Keratinocyte (primary cell): ENCODE results near the gene GPC5. TPM values are rescaled to one million over a fixed set of nuclear protein-coding genes. Genes with fewer than 3 reads are reported as not detected.

Experiments used
- DNase-seq: peaks from one replicate; pipeline ENCODE4 v3.0.0-alpha.2; 2011; ENCODE audit warnings: low read depth, missing footprints, low spot score
- FAIRE-seq: peaks from 2 replicates; lab custom pipeline; 2011; peaks lifted over from hg19 to GRCh38; lab: Jason Lieb, UNC
- H2AFZ ChIP-seq: 2 replicates; pipeline ENCODE4 v1.6.0; 2012; ENCODE audit warnings: low read length, control low read depth, inconsistent platforms; ENCODE audit not compliant: control insufficient read depth
- H3K27ac ChIP-seq: 2 replicates; pipeline ENCODE4 v1.5.1; 2011; ENCODE audit warnings: low read length; ENCODE audit not compliant: control insufficient read depth, insufficient read depth
- H3K27me3 ChIP-seq: 3 replicates; pipeline ENCODE4 v1.6.0; 2011; ENCODE audit warnings: low read length; ENCODE audit not compliant: control insufficient read depth, insufficient read depth; ENCODE audit errors: extremely low read depth
- H3K36me3 ChIP-seq, 2 experiments: 2 replicates in 1 of 2; 3 replicates in 1 of 2; pipeline ENCODE4 v1.5.1; 2011; ENCODE audit warnings: low read length in 2 of 2, mild to moderate bottlenecking in 1 of 2; ENCODE audit not compliant: control insufficient read depth in 2 of 2, insufficient read depth in 2 of 2; ENCODE audit errors: extremely low read depth in 1 of 2
- H3K4me1 ChIP-seq: 3 replicates; pipeline ENCODE4 v1.5.1; 2011; ENCODE audit warnings: low read length; ENCODE audit not compliant: control insufficient read depth, insufficient read depth; ENCODE audit errors: extremely low read depth
- H3K4me2 ChIP-seq: 3 replicates; pipeline ENCODE4 v1.6.0; 2011; ENCODE audit warnings: low read depth, low read length; ENCODE audit not compliant: control insufficient read depth, insufficient read depth; ENCODE audit errors: extremely low read depth
- H3K4me3 ChIP-seq, 3 experiments: fragments of 200-600 bp in 1 of 3; sonication (generic) in 1 of 3; 2 replicates in 2 of 3; 3 replicates in 1 of 3; pipeline ENCODE4 v1.5.1; 2011 to 2016; ENCODE audit warnings: low read length in 3 of 3, mild to moderate bottlenecking in 3 of 3, control low read depth in 2 of 3, inconsistent platforms in 1 of 3, low read depth in 1 of 3, mixed read lengths in 1 of 3, mixed run types in 1 of 3, moderate library complexity in 1 of 3; ENCODE audit not compliant: control insufficient read depth in 2 of 3, insufficient read depth in 2 of 3; ENCODE audit errors: extremely low read depth in 1 of 3
- H3K79me2 ChIP-seq: 2 replicates; pipeline ENCODE4 v1.6.0; 2012; ENCODE audit warnings: low read length; ENCODE audit not compliant: control insufficient read depth, insufficient read depth
- H3K9ac ChIP-seq: 3 replicates; pipeline ENCODE4 v1.6.0; 2011; ENCODE audit warnings: low read length; ENCODE audit not compliant: control insufficient read depth, insufficient read depth; ENCODE audit errors: extremely low read depth
- H3K9me1 ChIP-seq: 3 replicates; pipeline ENCODE4 v1.6.0; 2011; ENCODE audit warnings: low read length; ENCODE audit not compliant: control insufficient read depth, insufficient read depth; ENCODE audit errors: extremely low read depth
- H3K9me3 ChIP-seq: 2 replicates; pipeline ENCODE4 v1.5.1; 2012; ENCODE audit warnings: low read depth, low read length; ENCODE audit not compliant: control insufficient read depth
- H4K20me1 ChIP-seq: 3 replicates; pipeline ENCODE4 v1.6.0; 2011; ENCODE audit warnings: low read length; ENCODE audit not compliant: control insufficient read depth, insufficient read depth; ENCODE audit errors: extremely low read depth
- CTCF ChIP-seq, 3 experiments: IDR thresholded peaks in 1 of 3; conservative IDR thresholded peaks in 1 of 3; optimal IDR thresholded peaks in 1 of 3; 2 replicates in 2 of 3; 3 replicates in 1 of 3; pipeline versions ENCODE3 to v1.5.1; 2011; ENCODE audit warnings: low read length in 3 of 3, mild to moderate bottlenecking in 3 of 3, moderate library complexity in 2 of 3, control low read depth in 1 of 3, inconsistent platforms in 1 of 3; ENCODE audit not compliant: insufficient read depth in 2 of 3; ENCODE audit errors: extremely low read depth in 1 of 3
- EZH2 ChIP-seq: IDR thresholded peaks from one replicate; pipeline ENCODE4 v1.6.1; 2012; ENCODE audit warnings: inconsistent platforms, mild to moderate bottlenecking, low read length, moderate library complexity
- dilution Hi-C: fragments of 300-500 bp; cut with MboI; formaldehyde crosslinking; loops from one replicate; pipeline ENCODE4 v1.7.0; 2020; ENCODE audit warnings: low sequenced_read_pairs; ENCODE audit not compliant: extremely low pct_ligation_motif_present
- polyA plus RNA-seq, 5 experiments: library from polyadenylated mRNA; depleted of rRNA in 3 of 5; stranded (reverse) in 3 of 5; stranded (forward) in 1 of 5; unstranded in 1 of 5; fragments of >200 nt; gene quantifications; 1 replicate in 1 of 5; 2 replicates in 3 of 5; 3 replicates in 1 of 5; pipeline versions ENCODE4 v1.2.1 to v1.2.3, GENCODE V29; 2011 to 2012; ENCODE audit warnings: missing spikeins in 2 of 5, low read depth in 1 of 5, low replicate concordance in 1 of 5

The GPC5 gene
- polyA plus RNA-seq, 1 donor (not counting 4 experiments of a cell fraction or from before 2014, with no cell fraction given): 0.10 TPM

DNA sequence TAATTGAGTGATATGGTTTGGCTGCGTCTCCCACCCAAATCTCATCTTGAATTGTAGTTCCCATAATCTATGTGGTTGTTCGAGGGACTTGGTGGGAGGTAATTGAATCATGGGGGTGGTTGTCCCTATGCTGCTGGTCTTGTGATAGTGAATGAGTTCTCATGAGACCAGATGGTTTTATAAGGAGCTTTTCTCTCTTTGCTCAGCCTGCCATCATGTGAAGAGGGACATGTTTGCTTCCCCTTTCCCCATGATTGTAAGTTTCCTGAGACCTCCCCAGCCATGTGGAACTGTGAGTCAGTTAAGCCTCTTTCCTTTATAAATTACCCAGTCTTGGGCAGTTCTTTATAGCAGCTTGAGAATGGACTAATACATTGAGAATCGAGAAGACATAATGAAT, 480.1 kb downstream of the GPC5 start:
- no peak overlapping the region for H3K4me2 ChIP-seq
- no peak overlapping the region for H2AFZ ChIP-seq
- no peaks in the 10 kb centered on the region for H3K79me2 ChIP-seq
- H3K4me3 ChIP-seq: no peak overlapping the region
- TF ChIP-seq CTCF (optimal IDR thresholded peaks at IDR 0.05 in 1 of 3, IDR thresholded peaks at IDR 0.05 in 1 of 3, conservative IDR thresholded peaks at IDR 0.05 in 1 of 3; ENCODE audit: extremely low read depth in 1 of 3, insufficient read depth in 2 of 3, low read length in 3 of 3): no peak
- no peak for TF ChIP-seq EZH2
- H3K9me1 ChIP-seq: no peaks in the 10 kb centered on the region
- no peaks in the 10 kb centered on the region for H4K20me1 ChIP-seq
- DNase-seq: no peak
- H3K27ac ChIP-seq: no peak overlapping the region
- no peak for FAIRE-seq
- dilution Hi-C loops: no loop called here
- H3K9ac ChIP-seq: no peak overlapping the region
- no peaks in the 10 kb centered on the region for H3K4me1 ChIP-seq
- H3K27me3 ChIP-seq: no peaks in the 10 kb centered on the region
- no peaks in the 10 kb centered on the region for H3K36me3 ChIP-seq
- peaks cover 1% of the 10 kb centered on the region for H3K9me3 ChIP-seq

DNA sequence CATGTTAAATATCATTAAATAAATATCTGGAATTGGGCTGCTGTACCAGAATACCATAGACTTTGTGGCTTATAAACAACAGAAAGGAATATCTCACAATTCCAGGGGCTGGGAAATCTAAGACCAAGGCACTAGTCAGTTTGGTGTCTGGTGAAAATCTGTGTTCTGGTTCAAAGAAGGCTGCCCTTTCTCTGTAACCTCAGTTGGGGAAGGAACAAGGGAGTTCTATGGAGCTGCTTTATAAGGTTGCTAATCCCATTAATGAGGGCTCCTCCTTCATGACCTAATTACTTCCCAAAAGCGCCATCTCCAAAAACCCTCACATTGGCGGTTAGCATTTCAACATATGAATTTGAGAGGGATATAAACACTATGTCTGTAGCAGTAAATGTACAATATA, 480.9 kb downstream of the GPC5 start:
- no peak for DNase-seq
- Histone ChIP-seq H2AFZ (no peak overlapping the region), H3K9me1 (no peaks in the 10 kb centered on the region), H3K79me2 (no peaks in the 10 kb centered on the region), H3K27ac (no peak overlapping the region), H3K4me3 (no peak overlapping the region), H3K4me1 (no peaks in the 10 kb centered on the region), H4K20me1 (no peaks in the 10 kb centered on the region), H3K36me3 (no peaks in the 10 kb centered on the region), H3K9me3 (peaks cover 1% of the 10 kb centered on the region), H3K4me2 (no peak overlapping the region), H3K27me3 (no peaks in the 10 kb centered on the region), H3K9ac (no peak overlapping the region)
- dilution Hi-C loops: no loop called here
- no peak for FAIRE-seq
- TF ChIP-seq CTCF (optimal IDR thresholded peaks at IDR 0.05 in 1 of 3, IDR thresholded peaks at IDR 0.05 in 1 of 3, conservative IDR thresholded peaks at IDR 0.05 in 1 of 3; ENCODE audit: extremely low read depth in 1 of 3, insufficient read depth in 2 of 3, low read length in 3 of 3): no peak
- no peak for TF ChIP-seq EZH2
